Stimulated activated CD4-positive, alpha-beta T cell treated with anti-CD3 and anti-CD28 coated beads, Interleukin-1b, Interleukin-23, amount 100 ng/mL, for 24 hours (primary cell): ENCODE measurements around the gene DNER.

Experiments used
- DNase-seq, 4 experiments: peaks; one replicate each; pipeline ENCODE4 v3.0.0-alpha.2; 2020; ENCODE audit warnings: low read depth in 4 of 4, low spot score in 1 of 4

The DNER gene

GRCh38 chr2:229572507-229573271, 141.7 kb downstream of the DNER start:
- DNase-seq: no peak

- no peak for DNase-seq
Measured at GRCh38 chr2:229571243-229571642, 143.1 kb downstream of the DNER start.

GRCh38 chr2:229566370-229566769, 148.0 kb downstream of the DNER start:
- no peak for DNase-seq

- no peak for DNase-seq
Measured at GRCh38 chr2:229564300-229564907, 150.0 kb downstream of the DNER start.

- no peak for DNase-seq
Measured at GRCh38 chr2:229563388-229563787, 151.0 kb downstream of the DNER start.

- no peak for DNase-seq
Measured at GRCh38 chr2:229562472-229563127, 151.8 kb downstream of the DNER start.

- no peak for DNase-seq
Measured at GRCh38 chr2:229559986-229560385, 154.4 kb downstream of the DNER start.

GRCh38 chr2:229553091-229553490, 161.3 kb downstream of the DNER start:
- no peak for DNase-seq

- no peak for DNase-seq
Measured at GRCh38 chr2:229543176-229543873, 171.0 kb downstream of the DNER start.

GRCh38 chr2:229539628-229540027, 174.7 kb downstream of the DNER start:
- no peak for DNase-seq

GRCh38 chr2:229531594-229531993, 182.8 kb downstream of the DNER start:
- DNase-seq: no peak

- DNase-seq: no peak
Measured at GRCh38 chr2:229530434-229530833, 183.9 kb downstream of the DNER start.

- DNase-seq: no peak
Measured at GRCh38 chr2:229528846-229529245, 185.5 kb downstream of the DNER start.

GRCh38 chr2:229526951-229527350, 187.4 kb downstream of the DNER start:
- DNase-seq: no peak

- DNase-seq: no peak
Measured at GRCh38 chr2:229524799-229525198, 189.6 kb downstream of the DNER start.

- DNase-seq: no peak
Measured at GRCh38 chr2:229523663-229524062, 190.7 kb downstream of the DNER start.

GRCh38 chr2:229521576-229521975, 192.8 kb downstream of the DNER start:
- no peak for DNase-seq

GRCh38 chr2:229520691-229521096, 193.7 kb downstream of the DNER start:
- no peak for DNase-seq

GRCh38 chr2:229519655-229520430, 194.5 kb downstream of the DNER start:
- no peak for DNase-seq

GRCh38 chr2:229514273-229514895, 200.0 kb downstream of the DNER start:
- no peak for DNase-seq
